ENCODE results near the gene ASB16.

DNA sequence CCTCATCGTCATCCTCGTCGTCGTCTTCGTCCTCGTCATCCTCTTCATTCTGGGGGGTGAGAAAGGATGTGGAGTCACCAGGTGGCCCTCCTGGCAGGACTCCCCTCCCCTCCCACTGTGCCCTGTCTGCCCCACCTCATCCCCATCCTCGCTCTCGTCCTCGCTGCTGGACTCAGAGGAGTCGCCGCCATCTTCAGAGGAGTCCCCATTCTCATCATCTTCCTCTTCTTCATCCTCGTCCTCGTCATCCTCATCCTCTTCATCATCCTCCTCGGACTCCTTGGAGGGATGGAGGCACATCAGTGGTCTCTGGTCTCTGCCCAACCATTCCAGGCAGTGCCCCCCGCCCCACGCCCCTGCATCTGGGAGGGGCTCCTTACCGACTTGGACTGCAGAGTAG lies 36.8 kb downstream of the ASB16 start:
- TF ChIP-seq CTCF (IDR thresholded peaks at IDR 0.05 in 8 of 11, conservative IDR thresholded peaks at IDR 0.05 in 3 of 11) (no peak), POLR2A (IDR thresholded peaks at IDR 0.05) (no peak), POLR2AphosphoS5 (IDR thresholded peaks at IDR 0.05) (no peak)

All from spleen (tissue), 7 donors.